CD4-positive, alpha-beta T cell (primary cell): ENCODE data around the gene SLC51A. TPM values are rescaled to one million over a fixed set of nuclear protein-coding genes. Genes with fewer than 3 reads are reported as not detected.

Source experiments
- ATAC-seq: fragments of 200-7000 bp; cut with Tn5 transposase; one replicate; pipeline ENCODE4 v1.10.0; 2022; ENCODE audit warnings: mild to moderate bottlenecking; ENCODE audit not compliant: poor library complexity
- CTCF ChIA-PET: fragments of 350-600 bp; sonication (Branson Sonifier 250); formaldehyde crosslinking; loops from one replicate; lab custom pipeline; 2021; ENCODE audit warnings: antibody characterized with exemption, inconsistent platforms; lab: Charles Lee
- POLR2A ChIA-PET: fragments of 350-600 bp; sonication (Branson Sonifier 250); formaldehyde crosslinking; loops from one replicate; lab custom pipeline; 2021; ENCODE audit warnings: antibody characterized with exemption, inconsistent platforms; lab: Charles Lee
- DNase-seq, 14 experiments: peaks; one replicate each; pipeline ENCODE4 v3.0.0-alpha.2; 2013 to 2020; ENCODE audit warnings: mixed read lengths in 2 of 14
- H3K27ac ChIP-seq, 2 donors: one replicate each; pipeline versions ENCODE4 v1.5.1 to v1.7.0; 2013; ENCODE audit warnings: low read length in 2 of 2, low read depth in 1 of 2, mild to moderate bottlenecking in 1 of 2
- H3K27me3 ChIP-seq, 2 experiments: 1 replicate in 1 of 2; 2 replicates in 1 of 2; pipeline versions ENCODE4 v1.6.1 to v1.7.0; 2013; ENCODE audit warnings: low read length in 2 of 2, control low read depth in 1 of 2, mild to moderate bottlenecking in 1 of 2, moderate library complexity in 1 of 2; ENCODE audit not compliant: insufficient read depth in 2 of 2, control insufficient read depth in 1 of 2
- H3K36me3 ChIP-seq: one replicate; pipeline ENCODE4 v1.6.1; 2013; ENCODE audit warnings: low read length, control low read depth; ENCODE audit not compliant: insufficient read depth
- H3K4me1 ChIP-seq: one replicate; pipeline ENCODE4 v1.6.1; 2013; ENCODE audit warnings: low read length, control low read depth; ENCODE audit not compliant: insufficient read depth
- H3K4me3 ChIP-seq: one replicate; pipeline ENCODE4 v1.5.1; 2013; ENCODE audit warnings: mild to moderate bottlenecking, low read length, moderate library complexity
- H3K9me3 ChIP-seq, 2 experiments: 1 replicate in 1 of 2; 2 replicates in 1 of 2; pipeline versions ENCODE4 v1.6.1 to v1.7.0; 2013; ENCODE audit warnings: low read length in 2 of 2, mild to moderate bottlenecking in 2 of 2, control low read depth in 1 of 2, moderate library complexity in 1 of 2; ENCODE audit not compliant: control insufficient read depth in 1 of 2, insufficient read depth in 1 of 2
- H3K27ac Mint-ChIP-seq: one replicate; pipeline ENCODE4 v1.8.0; 2020; ENCODE audit warnings: mixed read lengths
- H3K27me3 Mint-ChIP-seq: one replicate; pipeline ENCODE4 v1.8.0; 2021; ENCODE audit warnings: mixed read lengths
- H3K36me3 Mint-ChIP-seq: one replicate; pipeline ENCODE4 v1.8.0; 2021; ENCODE audit warnings: low read depth, mixed read lengths
- H3K4me1 Mint-ChIP-seq: one replicate; pipeline ENCODE4 v1.8.0; 2021; ENCODE audit warnings: low read depth, mixed read lengths
- H3K4me3 Mint-ChIP-seq: one replicate; pipeline ENCODE4 v1.8.0; 2020; ENCODE audit warnings: mild to moderate bottlenecking, mixed read lengths
- H3K9me3 Mint-ChIP-seq: one replicate; pipeline ENCODE4 v1.8.0; 2020; ENCODE audit warnings: mixed read lengths
- intact Hi-C, 2 experiments: fragments of 100-400 bp; cut with DNase I in 1 of 2; cut with micrococcal nuclease in 1 of 2; formaldehyde crosslinking; loops; one replicate each; pipeline versions ENCODE4 v1.15.1 to v1.9.0; 2023 to 2025; cut with DNase I, micrococcal nuclease
- total RNA-seq, 174 experiments: library from RNA in 2 of 174; stranded (reverse) in 2 of 174; gene quantifications; one replicate each; pipeline ENCODE4 v1.2.3 and lab custom pipeline; 2021 to 2026
- TF ChIP-seq, protein P1 (sequence below): fragments of 200-600 bp; IDR thresholded peaks from one replicate; pipeline ENCODE4 v1.8.0; 2022; ENCODE audit warnings: antibody characterized with exemption, mild to moderate bottlenecking

The SLC51A gene
- total RNA-seq, 2 experiments from 2014 or later = not detected

GRCh38 chr3:196210673-196211556 lies 5.4 kb upstream of the SLC51A start, which contains the start of gene ZDHHC19:
TSS of gene ZDHHC19 (minus strand) at chr3:196211400. CDS start at chr3:196211315, 85 bp downstream.
- H3K27ac Mint-ChIP-seq = no peak within 1 kb of the TSS

DNA sequence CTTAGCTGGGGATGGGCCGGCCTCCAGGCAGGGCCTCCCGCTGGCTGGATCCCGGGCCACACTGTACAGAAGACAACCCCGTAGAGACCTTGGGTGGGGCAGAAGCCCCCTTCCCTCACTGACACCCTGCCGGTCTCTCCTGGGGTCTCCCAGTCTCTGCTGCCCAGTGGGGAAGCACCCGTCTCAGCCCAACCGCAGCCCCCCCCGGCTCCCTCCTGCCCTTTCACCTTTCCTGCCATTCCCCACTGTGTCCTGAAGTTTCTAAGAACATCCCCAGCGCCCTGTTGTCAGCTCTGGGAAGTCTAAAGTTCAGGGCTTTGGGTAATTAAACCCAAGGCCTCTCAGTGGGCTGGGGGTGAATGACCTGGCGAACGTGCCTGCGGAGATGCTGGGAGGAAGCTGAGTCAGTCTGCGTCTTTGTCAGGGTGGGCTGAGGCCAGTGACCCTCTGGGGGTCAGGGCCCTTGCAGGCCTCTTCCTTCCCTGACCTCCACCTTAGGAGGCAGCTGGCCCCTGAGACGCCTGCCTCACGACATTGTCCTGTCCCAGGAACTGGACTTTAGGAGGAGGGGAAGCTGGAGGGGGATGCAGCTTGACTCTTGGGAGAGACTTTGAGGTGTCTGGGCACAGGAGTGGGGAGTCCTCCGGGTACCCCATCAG lies 1.4 kb upstream of the SLC51A start:
- no peaks in the 10 kb centered on the region for H3K36me3 Mint-ChIP-seq
- no peaks in the 10 kb centered on the region for H3K36me3 ChIP-seq
- peaks cover 10% of the 10 kb centered on the region for H3K4me1 Mint-ChIP-seq
- TF ChIP-seq, protein P1, sequence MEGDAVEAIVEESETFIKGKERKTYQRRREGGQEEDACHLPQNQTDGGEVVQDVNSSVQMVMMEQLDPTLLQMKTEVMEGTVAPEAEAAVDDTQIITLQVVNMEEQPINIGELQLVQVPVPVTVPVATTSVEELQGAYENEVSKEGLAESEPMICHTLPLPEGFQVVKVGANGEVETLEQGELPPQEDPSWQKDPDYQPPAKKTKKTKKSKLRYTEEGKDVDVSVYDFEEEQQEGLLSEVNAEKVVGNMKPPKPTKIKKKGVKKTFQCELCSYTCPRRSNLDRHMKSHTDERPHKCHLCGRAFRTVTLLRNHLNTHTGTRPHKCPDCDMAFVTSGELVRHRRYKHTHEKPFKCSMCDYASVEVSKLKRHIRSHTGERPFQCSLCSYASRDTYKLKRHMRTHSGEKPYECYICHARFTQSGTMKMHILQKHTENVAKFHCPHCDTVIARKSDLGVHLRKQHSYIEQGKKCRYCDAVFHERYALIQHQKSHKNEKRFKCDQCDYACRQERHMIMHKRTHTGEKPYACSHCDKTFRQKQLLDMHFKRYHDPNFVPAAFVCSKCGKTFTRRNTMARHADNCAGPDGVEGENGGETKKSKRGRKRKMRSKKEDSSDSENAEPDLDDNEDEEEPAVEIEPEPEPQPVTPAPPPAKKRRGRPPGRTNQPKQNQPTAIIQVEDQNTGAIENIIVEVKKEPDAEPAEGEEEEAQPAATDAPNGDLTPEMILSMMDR = no peak
- ChIA-PET POLR2A (no interaction called here), CTCF (no interaction called here)
- H3K9me3 Mint-ChIP-seq = no peaks in the 10 kb centered on the region
- H3K9me3 ChIP-seq = no peaks in the 10 kb centered on the region
- no peak overlapping the region for H3K4me3 ChIP-seq
- no peak overlapping the region for H3K27ac ChIP-seq
- ATAC-seq = no peak
- H3K27ac Mint-ChIP-seq = no peak overlapping the region
- H3K4me3 Mint-ChIP-seq = no peak overlapping the region
- peak in 1 of 14 experiments; percentile 20 for DNase-seq
- no peaks in the 10 kb centered on the region for H3K27me3 Mint-ChIP-seq
- no peaks in the 10 kb centered on the region for H3K27me3 ChIP-seq
- peaks cover 13% of the 10 kb centered on the region for H3K4me1 ChIP-seq
- intact Hi-C loops = no loop called here

More at GRCh38 chr3:196210673-196211556, 5.4 kb upstream of the SLC51A start, which contains the start of gene ZDHHC19:
- TF ChIP-seq, protein P1 = no peak
- H3K27me3 ChIP-seq = no peaks in the 10 kb centered on the region
- ATAC-seq = no peak
- no peaks in the 10 kb centered on the region for H3K36me3 ChIP-seq
- H3K4me1 ChIP-seq = peaks cover 18% of the 10 kb centered on the region
- no peak for DNase-seq
- no peaks in the 10 kb centered on the region for H3K36me3 Mint-ChIP-seq
- peaks cover 9% of the 10 kb centered on the region for H3K4me1 Mint-ChIP-seq
- H3K4me3 Mint-ChIP-seq = no peak within 1 kb of the TSS
- ChIA-PET CTCF (no interaction called here), POLR2A (no interaction called here)
- peaks cover 0 to 4% of the 10 kb centered on the region in 2 experiments for H3K9me3 ChIP-seq
- no peak within 1 kb of the TSS for H3K27ac ChIP-seq
- intact Hi-C loops = no loop called here
- H3K9me3 Mint-ChIP-seq = no peaks in the 10 kb centered on the region
- no peaks in the 10 kb centered on the region for H3K27me3 Mint-ChIP-seq
- no peak within 1 kb of the TSS for H3K4me3 ChIP-seq

DNA sequence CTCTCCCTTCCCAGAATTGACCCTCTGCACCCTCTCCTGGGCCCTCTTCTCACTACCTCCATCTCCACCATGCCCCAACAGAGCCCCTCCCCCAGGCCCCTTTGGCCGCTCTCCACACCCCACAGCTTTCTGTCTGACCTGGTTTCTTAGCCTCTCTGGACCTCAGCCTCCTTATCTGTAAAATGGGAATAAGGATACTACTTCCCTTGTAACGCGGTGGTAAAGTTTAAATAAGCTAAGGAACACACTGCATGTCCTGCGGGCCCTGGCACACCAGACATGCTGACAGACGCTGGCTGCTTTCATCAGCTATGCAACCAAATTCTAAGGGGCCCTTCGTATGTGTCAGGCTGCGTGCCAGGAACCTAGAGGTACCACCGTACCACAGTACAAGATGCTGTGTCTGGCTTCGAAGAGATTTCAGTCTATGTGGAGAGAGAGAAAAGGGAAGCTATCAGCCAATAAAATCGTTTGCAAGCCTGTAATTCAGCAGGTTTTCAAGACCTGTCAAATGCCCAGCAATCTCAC lies 777 bp upstream of the SLC51A start:
- TF ChIP-seq, protein P1 = no peak
- intact Hi-C loops = no loop called here
- no peak for ATAC-seq
- Mint-ChIP-seq H3K27me3 (no peaks in the 10 kb centered on the region), H3K4me3 (no peak overlapping the region), H3K9me3 (no peaks in the 10 kb centered on the region), H3K36me3 (no peaks in the 10 kb centered on the region), H3K27ac (no peak overlapping the region), H3K4me1 (peaks cover 10% of the 10 kb centered on the region)
- Histone ChIP-seq H3K27me3 (no peaks in the 10 kb centered on the region), H3K4me1 (peaks cover 16% of the 10 kb centered on the region), H3K27ac (no peak overlapping the region), H3K9me3 (no peaks in the 10 kb centered on the region), H3K4me3 (no peak overlapping the region), H3K36me3 (no peaks in the 10 kb centered on the region)
- DNase-seq = no peak
- ChIA-PET CTCF (no interaction called here), POLR2A (no interaction called here)
